Ramos (cell line): ENCODE measurements around the gene MTIF2.
"Not testable (repeated sequence)": the region's sequence is repeated elsewhere in the genome, so short reads cannot be mapped to it uniquely, and the experiment has no call there.

Experiments
- in situ Hi-C: fragments of 300-500 bp; cut with MboI; formaldehyde crosslinking; loops from one replicate; pipeline ENCODE4 v1.14.3; 2022; ENCODE audit warnings: low sequenced_read_pairs; ENCODE audit not compliant: unreplicated experiment

MTIF2 gene

GRCh38 chr2:55245411-55245810, 23.6 kb downstream of the MTIF2 start:
- in situ Hi-C loops = no loop called here

GRCh38 chr2:55242617-55243016, 26.4 kb downstream of the MTIF2 start:
- in situ Hi-C loops = no loop called here

GRCh38 chr2:55241582-55241981, 27.4 kb downstream of the MTIF2 start:
- in situ Hi-C loops = not testable (repeated sequence)

GRCh38 chr2:55239656-55240222, 29.3 kb downstream of the MTIF2 start:
- in situ Hi-C loops = no loop called here

- in situ Hi-C loops = no loop called here
Observed at GRCh38 chr2:55236992-55237543, 32.0 kb downstream of the MTIF2 start.

GRCh38 chr2:55235724-55236538, 33.1 kb downstream of the MTIF2 start:
- in situ Hi-C loops = no loop called here

GRCh38 chr2:55233658-55233940, 35.4 kb downstream of the MTIF2 start:
- in situ Hi-C loops = no loop called here

- in situ Hi-C loops = no loop called here
Observed at GRCh38 chr2:55232863-55233657, 36.0 kb downstream of the MTIF2 start.

- in situ Hi-C loops = no loop called here
Observed at GRCh38 chr2:55232084-55232862, 36.8 kb downstream of the MTIF2 start, which contains the start of the genes CLHC1 and RPS27A. CLHC1 (minus strand) TSS chr2:55232293; CDS start chr2:55222411, 9,882 bp downstream. RPS27A (plus strand) TSS chr2:55232688; CDS start chr2:55232825, 137 bp downstream.

- in situ Hi-C loops = no loop called here
Observed at GRCh38 chr2:55231546-55232083, 37.4 kb downstream of the MTIF2 start.

- in situ Hi-C loops = no loop called here
Observed at GRCh38 chr2:55230551-55230950, 38.5 kb downstream of the MTIF2 start.

GRCh38 chr2:55229221-55229620, 39.8 kb downstream of the MTIF2 start:
- in situ Hi-C loops = no loop called here

GRCh38 chr2:55228226-55228563, 40.8 kb downstream of the MTIF2 start:
- in situ Hi-C loops = no loop called here

GRCh38 chr2:55227437-55228225, 41.4 kb downstream of the MTIF2 start:
- in situ Hi-C loops = not testable (repeated sequence)

GRCh38 chr2:55225481-55226020, 43.5 kb downstream of the MTIF2 start:
- in situ Hi-C loops = no loop called here

- in situ Hi-C loops = no loop called here
Observed at GRCh38 chr2:55224761-55225261, 44.2 kb downstream of the MTIF2 start.

GRCh38 chr2:55223958-55224760, 44.9 kb downstream of the MTIF2 start:
- in situ Hi-C loops = no loop called here

- in situ Hi-C loops = no loop called here
Observed at GRCh38 chr2:55213822-55214221, 55.2 kb downstream of the MTIF2 start.
